HG03378 (cell line): ENCODE measurements around the gene MAP3K12.
"Not testable (repeated sequence)": the region's sequence is repeated elsewhere in the genome, so short reads cannot be mapped to it uniquely, and the experiment has no call there.

Source experiments
- ATAC-seq: cut with Tn5 transposase; IDR thresholded peaks from one replicate; pipeline ENCODE4 v1.9.1; 2021; ENCODE audit warnings: mild to moderate bottlenecking, moderate library complexity; ENCODE audit not compliant: unreplicated experiment

Gene MAP3K12

GRCh38 chr12:53493610-53494391 lies 5.5 kb downstream of the MAP3K12 start:
- no peak for ATAC-seq

GRCh38 chr12:53492830-53493609 lies 6.2 kb downstream of the MAP3K12 start:
- peak; percentile 55 for ATAC-seq

GRCh38 chr12:53492188-53492587 lies 7.1 kb downstream of the MAP3K12 start:
- ATAC-seq = no peak

GRCh38 chr12:53489242-53489864 lies 9.9 kb downstream of the MAP3K12 start:
- ATAC-seq = no peak

GRCh38 chr12:53486736-53487487 lies 12.3 kb downstream of the MAP3K12 start:
- ATAC-seq = no peak

- ATAC-seq = no peak
These were observed 13.1 kb downstream of the MAP3K12 start for GRCh38 chr12:53485955-53486735.

- no peak for ATAC-seq
These were observed 14.3 kb downstream of the MAP3K12 start for GRCh38 chr12:53484686-53485575.

GRCh38 chr12:53483979-53484377 lies 15.3 kb downstream of the MAP3K12 start:
- ATAC-seq = no peak

- ATAC-seq = no peak
These were observed 15.9 kb downstream of the MAP3K12 start for GRCh38 chr12:53483225-53483978.

- no peak for ATAC-seq
These were observed 16.6 kb downstream of the MAP3K12 start for GRCh38 chr12:53482626-53483168.

- ATAC-seq = no peak
These were observed 17.2 kb downstream of the MAP3K12 start for GRCh38 chr12:53481939-53482586.

- ATAC-seq = not testable (repeated sequence)
These were observed 17.8 kb downstream of the MAP3K12 start for GRCh38 chr12:53481458-53481857.

- ATAC-seq = no peak
These were observed 18.5 kb downstream of the MAP3K12 start for GRCh38 chr12:53480491-53481442.

- no peak for ATAC-seq
These were observed 19.9 kb downstream of the MAP3K12 start for GRCh38 chr12:53479331-53479730.

- no peak for ATAC-seq
These were observed 20.4 kb downstream of the MAP3K12 start for GRCh38 chr12:53478865-53479264.

GRCh38 chr12:53476769-53477209 lies 22.5 kb downstream of the MAP3K12 start:
- ATAC-seq = no peak
